ENCODE measurements around the gene IDH3G.
"Not testable (repeated sequence)": the region's sequence is repeated elsewhere in the genome, so short reads cannot be mapped to it uniquely, and the experiment has no call there.

IDH3G gene

GRCh38 chrX:153746991-153747390, 47.2 kb downstream of the IDH3G start:
- DNase-seq, result not testable (repeated sequence)

DNA sequence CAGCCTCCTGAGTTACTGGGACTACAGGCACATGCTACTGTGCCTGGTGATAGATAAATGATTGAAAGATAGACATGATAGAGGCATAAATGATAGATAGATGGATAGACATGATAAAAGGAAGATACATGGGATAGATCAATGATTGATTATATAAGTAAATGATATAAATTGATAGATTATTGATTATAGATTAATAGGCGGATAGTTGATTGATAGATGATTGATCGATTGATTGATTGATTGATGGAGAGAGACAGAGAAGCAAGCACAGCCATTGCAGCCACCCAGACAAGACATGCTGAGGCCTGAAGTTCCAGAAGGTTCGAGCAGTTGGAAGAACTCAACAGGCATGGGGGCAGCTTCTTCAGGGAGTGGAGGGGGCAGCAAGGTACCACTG, 47.8 kb downstream of the IDH3G start:
- no peak for DNase-seq

DNA sequence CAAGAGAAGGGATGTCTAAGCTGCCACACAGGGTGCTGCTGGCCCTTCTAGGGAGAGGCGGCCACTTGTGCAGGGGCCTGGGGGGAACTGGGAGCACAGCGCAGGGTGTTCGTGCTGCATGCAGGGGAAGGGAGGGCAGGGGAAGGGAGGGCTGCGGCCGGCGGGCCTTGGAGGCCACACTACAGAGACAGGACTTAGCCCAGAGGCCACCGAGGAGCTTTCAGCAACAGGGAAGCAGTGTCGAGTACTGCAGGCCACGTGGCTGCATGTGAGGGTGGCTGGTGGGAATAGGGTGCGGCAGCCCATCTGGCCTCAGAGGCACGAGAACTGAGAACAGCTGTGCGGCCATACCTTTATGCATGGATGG, 49.1 kb downstream of the IDH3G start:
- not testable (repeated sequence) for DNase-seq

DNA sequence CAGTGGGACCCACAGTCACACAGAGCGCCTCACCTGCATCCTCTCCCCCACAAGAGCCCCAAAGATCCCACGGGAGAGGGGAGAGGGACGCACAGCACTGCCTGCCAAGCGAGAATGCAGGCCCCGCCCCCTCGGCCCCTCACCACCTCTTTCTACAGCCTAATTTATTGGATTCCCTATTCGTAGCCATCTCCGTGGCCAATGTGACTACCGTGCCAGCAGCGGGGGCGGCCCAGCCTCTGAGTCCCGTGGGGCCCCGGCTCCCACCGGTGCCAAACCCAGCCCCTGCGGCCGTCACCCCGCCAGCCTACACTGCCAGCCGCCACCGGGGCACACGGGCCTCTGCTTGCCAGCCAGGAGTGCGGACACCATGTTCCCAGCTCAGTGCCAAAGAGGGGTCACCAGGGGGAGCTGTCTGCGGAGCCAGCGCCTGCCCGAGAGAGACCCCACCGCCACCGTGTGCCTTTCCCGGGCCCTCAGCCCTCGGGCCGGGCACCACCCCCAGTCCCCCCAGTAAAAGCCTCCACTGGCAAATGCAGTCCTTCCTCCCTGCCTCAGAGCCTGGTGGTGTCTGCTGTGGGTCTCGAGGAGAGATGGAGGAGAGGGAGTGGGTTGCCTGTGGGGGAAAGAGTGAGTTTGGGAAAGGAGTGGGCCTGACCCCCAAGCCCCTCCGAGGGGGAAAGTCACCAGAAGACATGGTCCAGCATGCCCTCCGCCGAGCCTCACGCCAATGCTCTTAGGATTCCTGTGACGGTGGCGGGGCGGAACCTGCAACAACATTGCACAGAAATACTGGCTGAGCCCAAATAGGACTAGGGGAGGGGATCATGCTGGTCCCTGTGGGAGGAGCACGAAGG, 49.7 kb downstream of the IDH3G start:
- no peak for DNase-seq

- peak; percentile 78 for DNase-seq
Observed at GRCh38 chrX:153743468-153744209, 50.5 kb downstream of the IDH3G start.

GRCh38 chrX:153742796-153743467, 51.2 kb downstream of the IDH3G start:
- peak; percentile 44 for DNase-seq

- not testable (repeated sequence) for DNase-seq
Observed at GRCh38 chrX:153742111-153742510, 52.1 kb downstream of the IDH3G start.

DNA sequence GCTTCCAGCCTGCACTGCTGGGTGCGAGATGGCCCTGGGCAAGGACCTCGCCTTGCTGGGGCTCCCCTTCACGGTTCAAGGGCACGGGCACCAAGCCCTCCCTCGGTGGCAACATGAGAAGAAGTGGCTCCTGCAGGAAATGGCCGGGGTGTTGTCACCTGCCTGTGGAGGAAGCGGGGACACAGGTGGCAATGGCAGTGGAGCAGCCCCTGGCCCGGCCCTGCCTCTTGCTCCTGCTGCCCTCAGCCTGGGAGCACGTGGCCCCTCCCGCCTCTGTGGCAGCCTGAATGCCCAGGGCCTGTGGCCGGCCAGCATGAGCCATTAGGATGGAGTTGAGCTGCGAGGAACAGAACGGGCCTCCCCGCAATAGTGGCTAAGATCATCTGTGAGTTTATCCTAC, 52.7 kb downstream of the IDH3G start:
- no peak for DNase-seq

GRCh38 chrX:153740631-153741222, 53.4 kb downstream of the IDH3G start:
- no peak for DNase-seq

GRCh38 chrX:153739754-153740486, 54.3 kb downstream of the IDH3G start:
- no peak for DNase-seq

DNA sequence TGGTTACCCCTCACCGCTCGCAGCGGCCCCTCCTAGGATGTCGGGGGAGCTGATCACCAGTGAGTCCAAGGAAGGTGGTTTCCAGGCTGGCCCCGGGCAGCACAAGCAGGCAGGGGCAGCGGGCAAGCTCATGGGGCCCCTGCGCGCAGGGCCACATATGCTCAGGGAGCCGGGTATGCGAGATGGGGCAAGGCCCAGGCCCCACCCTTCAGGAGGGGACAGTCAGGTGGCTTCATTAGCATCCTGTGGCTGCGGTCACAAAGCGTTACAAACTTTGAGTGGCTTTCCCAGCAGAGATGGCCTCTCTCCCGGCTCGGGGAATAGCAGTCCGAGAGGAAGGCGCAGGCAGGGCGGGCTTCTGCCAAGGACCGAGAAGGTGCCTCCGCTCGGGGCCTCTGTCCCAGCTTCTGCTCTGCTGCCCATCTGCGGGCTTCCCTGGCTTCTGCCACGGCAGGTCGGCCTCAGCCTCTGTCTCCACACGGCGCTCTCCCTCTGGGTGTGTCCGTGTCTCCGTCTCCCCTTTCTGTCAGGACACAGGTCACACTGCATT, 56.0 kb downstream of the IDH3G start:
- no peak for DNase-seq

- no peak for DNase-seq
Observed at GRCh38 chrX:153736871-153737441, 57.2 kb downstream of the IDH3G start.

GRCh38 chrX:153736071-153736820, 57.9 kb downstream of the IDH3G start:
- no peak for DNase-seq
